Subcutaneous adipose tissue (tissue), 4 donors: ENCODE measurements around the gene TMEM255B. TPM values are rescaled to one million over a fixed set of nuclear protein-coding genes. Genes with fewer than 3 reads are reported as not detected.

ENCODE experiments used
- total RNA-seq, 4 donors: library from RNA; depleted of rRNA; stranded (reverse); fragments of >200 nt; gene quantifications; one replicate each; pipeline ENCODE4 v1.1.0, GENCODE V29; 2016
- TF ChIP-seq, protein P1 (sequence below): fragments of 450-650 bp; IDR thresholded peaks from one replicate; pipeline ENCODE4 v1.5.1; 2016; ENCODE audit warnings: low read depth, mild to moderate bottlenecking, control low read depth, antibody characterized with exemption, moderate library complexity

TMEM255B gene
- total RNA-seq, 4 donors from 2014 or later, result 1.5 to 19.2 (median 5.2) TPM

DNA sequence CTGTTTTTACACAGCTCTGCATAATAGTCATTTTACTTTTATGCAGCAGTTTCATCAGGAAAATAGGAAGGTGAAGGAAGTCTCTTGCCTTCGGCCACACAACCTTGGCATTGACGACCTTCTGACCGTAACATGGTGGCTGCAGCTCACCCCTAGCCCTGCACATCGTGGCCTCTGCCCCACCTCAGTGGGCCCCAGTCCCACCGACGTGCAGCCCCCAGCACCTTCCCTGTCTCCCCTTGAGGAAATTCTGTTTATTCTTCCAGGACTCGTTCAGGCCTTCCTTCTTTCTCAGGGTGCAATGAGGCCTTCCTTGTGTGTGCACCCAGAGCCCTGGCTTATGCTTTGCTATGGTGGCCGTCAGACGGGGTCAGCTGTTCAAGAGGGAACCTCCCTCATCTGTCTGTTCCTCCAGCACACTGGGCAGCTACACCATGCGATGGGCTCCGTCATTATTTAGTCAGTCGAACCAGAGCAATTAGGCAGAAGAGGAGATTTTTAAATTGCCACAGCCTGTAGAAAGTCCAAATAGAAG lies 33.3 kb downstream of the TMEM255B start:
- TF ChIP-seq, protein P1, sequence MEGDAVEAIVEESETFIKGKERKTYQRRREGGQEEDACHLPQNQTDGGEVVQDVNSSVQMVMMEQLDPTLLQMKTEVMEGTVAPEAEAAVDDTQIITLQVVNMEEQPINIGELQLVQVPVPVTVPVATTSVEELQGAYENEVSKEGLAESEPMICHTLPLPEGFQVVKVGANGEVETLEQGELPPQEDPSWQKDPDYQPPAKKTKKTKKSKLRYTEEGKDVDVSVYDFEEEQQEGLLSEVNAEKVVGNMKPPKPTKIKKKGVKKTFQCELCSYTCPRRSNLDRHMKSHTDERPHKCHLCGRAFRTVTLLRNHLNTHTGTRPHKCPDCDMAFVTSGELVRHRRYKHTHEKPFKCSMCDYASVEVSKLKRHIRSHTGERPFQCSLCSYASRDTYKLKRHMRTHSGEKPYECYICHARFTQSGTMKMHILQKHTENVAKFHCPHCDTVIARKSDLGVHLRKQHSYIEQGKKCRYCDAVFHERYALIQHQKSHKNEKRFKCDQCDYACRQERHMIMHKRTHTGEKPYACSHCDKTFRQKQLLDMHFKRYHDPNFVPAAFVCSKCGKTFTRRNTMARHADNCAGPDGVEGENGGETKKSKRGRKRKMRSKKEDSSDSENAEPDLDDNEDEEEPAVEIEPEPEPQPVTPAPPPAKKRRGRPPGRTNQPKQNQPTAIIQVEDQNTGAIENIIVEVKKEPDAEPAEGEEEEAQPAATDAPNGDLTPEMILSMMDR, result no peak

DNA sequence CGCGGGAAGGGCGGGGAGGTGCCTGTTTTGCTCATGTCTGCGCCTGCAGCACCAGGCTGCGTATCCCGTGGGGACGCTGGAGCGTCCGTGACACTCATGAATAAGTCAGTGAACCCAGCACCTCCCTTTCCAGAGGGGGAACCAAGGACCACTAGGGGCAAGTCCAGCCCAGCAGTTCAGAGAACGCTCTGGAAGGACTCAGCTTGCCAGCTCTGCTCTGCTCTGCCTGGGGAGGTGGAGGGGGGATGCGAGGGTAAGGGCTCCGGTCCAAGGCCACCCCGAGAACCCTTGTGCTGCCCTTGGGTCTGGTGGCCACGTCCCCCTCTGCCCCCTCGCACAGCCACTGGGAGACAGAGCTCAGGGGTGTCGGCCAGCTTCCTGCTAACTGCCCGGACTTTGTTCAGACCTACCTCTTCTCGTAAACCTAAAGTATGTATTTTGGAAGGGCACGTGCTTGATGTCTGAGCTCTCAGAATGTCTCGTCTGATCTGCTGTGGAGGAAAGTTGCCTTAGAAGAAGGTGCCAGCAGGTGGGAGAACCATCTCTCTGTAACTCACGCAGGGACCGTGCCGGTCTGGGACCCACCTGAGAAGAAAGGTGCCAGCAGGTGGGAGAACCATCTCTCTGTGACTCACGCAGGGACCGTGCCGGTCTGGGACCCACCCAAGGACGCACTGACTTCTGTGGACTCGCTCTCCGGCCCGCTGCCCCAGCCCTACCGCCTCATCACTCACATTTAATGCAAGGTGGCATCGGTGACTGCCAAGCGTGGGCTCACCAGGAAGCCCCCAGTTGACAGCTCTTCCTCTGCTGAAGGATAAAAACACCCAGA lies 34.1 kb downstream of the TMEM255B start:
- TF ChIP-seq, protein P1, result no peak

DNA sequence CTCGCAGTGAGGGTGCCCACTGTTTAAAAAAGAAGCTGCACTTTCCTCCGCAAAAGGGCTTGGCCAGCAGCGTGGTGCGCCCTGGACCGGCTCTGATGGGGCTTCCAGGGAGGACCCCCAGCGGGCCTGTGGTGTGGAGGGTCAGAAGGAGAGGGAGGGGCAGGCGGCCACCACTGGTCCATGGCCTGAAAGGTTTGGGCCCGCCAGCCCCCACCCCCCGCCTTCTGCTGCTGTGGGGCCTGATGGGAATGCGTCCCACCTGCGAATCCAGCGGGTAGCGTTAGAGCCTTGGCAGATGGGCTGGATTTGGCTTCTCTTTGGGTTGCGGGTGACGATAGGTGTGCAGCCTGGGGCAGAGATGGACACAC lies 34.7 kb downstream of the TMEM255B start:
- TF ChIP-seq, protein P1, result no peak

DNA sequence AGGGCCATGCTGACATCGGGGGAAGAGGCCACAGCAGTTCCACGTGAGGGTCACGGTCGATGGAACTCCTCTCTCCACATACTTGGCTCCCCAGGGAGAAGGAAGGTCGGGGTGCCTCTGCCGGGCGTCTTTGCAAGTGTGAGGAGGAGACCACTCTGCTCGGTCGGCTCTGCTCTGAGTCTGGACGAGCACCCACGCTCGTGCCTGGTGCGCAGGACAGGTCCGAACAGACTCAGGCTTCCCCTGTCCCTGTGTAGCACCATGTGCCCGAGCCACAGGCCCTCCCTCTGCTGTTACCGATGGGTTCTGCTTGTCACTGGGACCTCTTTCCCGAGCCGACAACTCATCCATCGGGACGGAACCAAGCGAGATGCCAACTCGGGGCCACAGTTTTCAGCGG lies 35.1 kb downstream of the TMEM255B start:
- TF ChIP-seq, protein P1, result no peak

DNA sequence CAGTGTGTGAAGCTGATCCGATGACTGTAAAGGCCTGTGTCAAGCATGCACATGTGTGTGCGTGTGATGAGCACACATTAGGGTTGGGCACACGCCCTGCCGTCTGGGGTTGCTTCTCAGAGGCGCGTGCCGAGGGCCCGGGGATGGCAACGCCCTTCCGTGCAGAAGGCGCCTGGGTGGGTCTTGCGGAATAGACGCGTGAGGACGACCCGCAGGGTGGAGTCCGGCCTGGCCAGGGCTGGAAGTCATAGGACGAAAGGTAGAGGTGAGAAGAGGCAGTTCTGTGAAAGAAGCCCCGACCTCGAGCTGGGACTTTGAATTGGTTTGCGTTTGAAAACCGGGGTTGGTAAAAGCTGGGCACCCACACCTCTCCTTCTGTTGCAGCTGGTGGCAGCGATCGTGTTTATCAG lies 35.7 kb downstream of the TMEM255B start:
- TF ChIP-seq, protein P1, result no peak

DNA sequence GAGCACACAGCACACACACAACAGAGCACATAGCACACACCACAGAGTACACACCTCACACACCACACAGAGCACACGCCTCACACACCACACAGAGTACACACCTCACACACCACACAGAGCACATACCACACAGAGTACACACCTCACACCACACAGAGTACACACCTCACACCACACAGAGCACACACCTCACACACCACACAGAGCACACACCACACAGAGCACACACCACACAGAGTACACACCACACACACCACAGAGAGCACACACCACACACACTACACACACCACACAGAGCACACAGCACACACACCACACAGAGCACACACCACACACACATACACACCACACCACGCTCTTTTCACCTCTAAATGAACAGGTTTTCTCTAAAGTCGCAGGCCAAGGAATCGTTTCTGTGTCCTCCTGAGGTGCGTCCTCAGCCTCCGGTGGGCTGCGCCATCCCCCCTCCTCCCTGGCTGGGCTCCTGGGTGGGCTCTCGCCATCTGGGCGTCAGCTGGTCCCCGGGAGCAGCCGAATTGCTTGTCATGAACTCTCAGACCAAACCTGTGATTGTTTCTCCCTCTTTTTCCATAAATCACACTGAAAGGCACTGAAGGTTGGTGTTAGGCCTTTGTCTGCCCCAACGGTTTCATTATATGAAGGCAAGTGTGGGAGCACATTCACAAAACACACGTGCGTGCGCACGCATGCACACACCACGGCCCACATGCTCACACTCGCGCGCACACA lies 37.4 kb downstream of the TMEM255B start:
- TF ChIP-seq, protein P1, result no peak
